ENCODE data around the gene NPAS2. TPM values are rescaled to one million over a fixed set of nuclear protein-coding genes. Genes with fewer than 3 reads are reported as not detected.

NPAS2 gene
- polyA plus RNA-seq, 1 donor from 2014 or later, result 1.7 TPM

DNA sequence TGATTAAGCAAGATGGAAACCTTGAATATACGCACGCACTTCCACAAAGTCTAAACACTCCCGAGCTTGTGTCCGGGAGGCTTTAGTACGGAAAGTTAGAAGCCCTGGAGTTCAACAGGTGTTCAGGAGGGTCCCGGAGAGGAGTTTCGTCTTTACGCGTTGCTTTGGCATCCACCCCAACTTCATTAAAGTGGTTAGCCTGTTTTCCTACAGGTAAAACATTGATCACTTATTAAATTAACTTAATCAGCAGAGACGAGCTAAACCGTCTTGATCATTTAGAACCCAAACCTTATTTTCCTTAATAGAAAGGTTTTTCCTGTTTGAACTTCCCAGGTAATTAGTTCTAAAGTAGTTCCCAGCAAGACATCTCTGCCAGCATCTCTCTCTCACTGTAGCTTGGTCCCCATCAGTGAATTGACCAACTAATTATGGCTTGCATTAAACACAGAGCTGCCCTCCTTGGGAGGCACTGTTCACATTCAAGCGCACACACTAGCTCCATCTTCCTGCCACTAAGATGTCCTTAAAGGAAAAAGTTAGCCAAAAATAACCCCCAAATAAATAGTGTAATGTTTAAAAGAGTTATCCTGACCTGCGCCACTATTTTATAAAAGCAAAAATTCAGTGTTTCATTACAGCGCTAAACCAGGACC lies 1.4 kb downstream of the NPAS2 start:
- H3K36me3 Mint-ChIP-seq, result no peaks in the 10 kb centered on the region
- H3K4me3 Mint-ChIP-seq, result peak overlapping the region in 1 of 4 donors; percentile 18
- H3K4me1 Mint-ChIP-seq, result peaks cover 0 to 2% (median 2%) of the 10 kb centered on the region in 3 donors
- peaks cover 43% of the 10 kb centered on the region for H3K27me3 Mint-ChIP-seq
- peaks cover 0 to 5% (median 0%) of the 10 kb centered on the region in 3 donors for H3K9me3 Mint-ChIP-seq
- no peak overlapping the region for H3K27ac Mint-ChIP-seq

DNA sequence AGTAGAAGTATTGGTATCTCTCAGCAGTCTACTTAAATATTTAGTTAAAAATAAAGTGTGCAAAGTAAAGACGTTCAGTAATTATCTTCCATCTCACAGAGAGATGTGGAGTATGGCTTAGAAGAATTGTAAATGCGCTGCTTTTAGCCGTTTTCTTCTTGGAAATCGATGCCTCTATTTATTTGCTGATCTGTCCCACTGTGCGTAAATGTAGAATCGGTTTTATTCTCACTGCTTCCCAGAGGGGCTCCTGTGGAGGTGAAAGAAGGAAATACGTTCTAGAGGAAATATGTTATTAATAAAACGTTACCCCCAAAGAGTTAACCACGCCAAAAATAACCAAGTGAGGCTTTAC lies 1.9 kb downstream of the NPAS2 start:
- Mint-ChIP-seq H3K36me3 (no peaks in the 10 kb centered on the region), H3K4me3 (peak overlapping the region in 1 of 4 donors; percentile 18), H3K9me3 (peaks cover 0 to 5% (median 0%) of the 10 kb centered on the region in 3 donors), H3K27ac (no peak overlapping the region), H3K27me3 (peaks cover 41% of the 10 kb centered on the region), H3K4me1 (peaks cover 0 to 2% (median 2%) of the 10 kb centered on the region in 3 donors)

DNA sequence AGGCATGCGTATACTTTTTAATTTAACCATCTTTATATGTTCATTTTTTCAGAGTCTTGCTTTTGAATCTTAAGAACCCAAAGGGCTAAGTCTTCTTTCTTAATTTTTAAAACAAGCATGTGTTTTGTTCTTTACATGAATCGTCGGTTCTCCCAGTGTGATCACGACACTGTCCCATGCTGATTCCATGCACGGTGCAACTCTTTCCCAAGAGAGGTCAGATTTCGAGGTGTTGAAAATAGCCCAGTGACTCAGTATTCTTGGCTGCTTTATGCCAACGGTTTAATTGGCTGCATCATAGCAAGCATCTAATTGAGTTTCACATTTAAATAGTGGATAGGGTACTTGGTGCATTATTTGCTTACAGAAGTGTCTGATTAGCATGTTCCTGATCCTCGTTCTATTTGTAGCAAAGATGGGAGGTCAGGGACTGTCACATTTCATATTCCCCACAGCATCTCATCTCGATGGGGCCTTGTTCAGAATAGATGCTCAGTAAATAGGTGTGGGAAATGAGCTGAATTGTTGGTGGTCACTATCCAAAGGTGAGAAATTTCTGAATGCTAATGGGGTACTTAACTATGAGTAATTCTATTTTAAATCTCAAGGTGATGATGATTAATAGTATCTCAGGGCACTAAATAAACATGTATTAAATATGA lies 2.8 kb downstream of the NPAS2 start:
- Mint-ChIP-seq H3K4me3 (no peak overlapping the region), H3K27me3 (peaks cover 36% of the 10 kb centered on the region), H3K4me1 (peaks cover 0 to 2% (median 2%) of the 10 kb centered on the region in 3 donors)

DNA sequence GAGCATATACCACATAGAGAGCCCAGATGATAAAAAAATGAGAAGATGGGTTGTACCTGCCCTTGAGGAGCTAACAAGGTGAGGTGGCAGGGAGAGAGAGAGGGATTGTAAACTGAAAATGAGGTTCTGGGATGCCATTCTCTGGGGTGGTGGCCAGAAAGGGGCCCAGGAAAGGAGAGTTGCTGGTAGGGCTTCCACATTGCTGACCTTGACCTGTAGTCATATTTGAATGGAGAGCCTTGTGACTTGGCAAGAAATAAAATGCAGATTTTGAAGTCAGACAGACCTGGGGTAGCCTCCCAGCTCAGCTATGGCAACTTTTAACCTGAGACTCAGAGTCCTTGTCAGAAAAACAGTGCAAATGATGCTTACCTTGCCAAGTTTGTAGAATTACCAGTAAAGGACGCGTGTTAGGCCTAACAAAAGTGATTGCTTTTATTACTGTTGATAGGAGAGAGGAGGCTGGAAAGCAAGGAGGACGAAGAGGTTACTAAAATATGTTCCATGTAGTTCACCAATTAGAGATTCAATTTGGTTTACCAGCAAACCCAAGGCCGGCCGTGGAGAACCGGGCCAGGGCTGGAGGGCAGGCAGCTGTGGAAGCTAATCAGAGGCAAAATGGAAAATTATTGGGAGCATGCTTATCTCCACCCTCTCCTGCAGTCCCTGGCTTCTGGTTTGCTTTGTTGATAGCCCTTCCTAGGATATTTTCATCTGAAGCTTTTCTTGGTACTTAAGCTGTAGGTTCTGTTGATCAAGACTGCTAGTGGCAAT lies 3.9 kb downstream of the NPAS2 start:
- H3K27ac Mint-ChIP-seq, result no peak overlapping the region
- no peaks in the 10 kb centered on the region for H3K4me1 Mint-ChIP-seq
- no peaks in the 10 kb centered on the region for H3K36me3 Mint-ChIP-seq
- H3K4me3 Mint-ChIP-seq, result no peak overlapping the region
- peaks cover 28% of the 10 kb centered on the region for H3K27me3 Mint-ChIP-seq
- H3K9me3 Mint-ChIP-seq, result peaks cover 6 to 17% (median 15%) of the 10 kb centered on the region in 3 donors

More for the DNA sequence above, 2.8 kb downstream of the NPAS2 start:
- Mint-ChIP-seq H3K27ac (no peak overlapping the region), H3K36me3 (no peaks in the 10 kb centered on the region), H3K9me3 (peaks cover 0 to 7% (median 6%) of the 10 kb centered on the region in 3 donors)

DNA sequence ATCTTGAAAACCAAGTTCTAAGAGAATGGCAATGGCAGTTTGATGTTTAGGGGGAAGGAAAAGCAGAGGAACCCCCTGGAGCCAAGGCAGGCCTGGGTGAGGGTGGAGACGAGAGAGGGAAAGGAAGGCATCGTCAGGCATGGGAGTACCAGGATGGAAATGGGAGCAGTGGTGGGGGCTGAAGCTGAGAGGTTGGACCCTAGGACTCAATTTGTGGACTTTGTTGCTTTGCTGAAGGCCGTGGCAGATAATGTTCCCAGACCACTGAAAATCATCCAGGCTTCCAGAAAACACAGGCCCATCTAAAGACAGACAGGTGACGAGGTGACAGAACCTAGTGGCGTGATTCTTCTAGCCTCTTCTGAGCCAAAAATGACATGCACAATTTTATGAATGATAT lies 4.9 kb downstream of the NPAS2 start:
- peaks cover 23% of the 10 kb centered on the region for H3K27me3 Mint-ChIP-seq
- H3K9me3 Mint-ChIP-seq, result peaks cover 6 to 19% (median 19%) of the 10 kb centered on the region in 3 donors
- H3K36me3 Mint-ChIP-seq, result no peaks in the 10 kb centered on the region
- no peak overlapping the region for H3K27ac Mint-ChIP-seq
- H3K4me3 Mint-ChIP-seq, result no peak overlapping the region
- H3K4me1 Mint-ChIP-seq, result no peaks in the 10 kb centered on the region

DNA sequence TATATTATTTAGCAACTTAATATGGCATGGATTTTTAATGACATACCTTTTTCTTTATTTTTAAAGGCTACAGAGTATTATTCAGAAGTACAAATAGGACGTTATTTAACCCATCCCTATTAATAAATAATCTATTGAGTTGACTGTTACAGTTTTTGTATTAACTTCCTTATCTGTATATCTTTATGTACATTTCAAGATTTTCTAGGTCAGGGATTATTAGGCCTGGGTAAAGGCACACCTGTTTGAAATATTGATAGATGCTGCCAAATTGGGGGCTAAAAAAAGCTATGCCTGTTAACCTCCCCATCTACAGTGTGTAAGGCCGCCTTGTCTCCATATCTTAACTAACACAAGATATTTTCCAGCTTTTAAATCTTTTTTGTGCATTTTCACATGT lies 6.6 kb downstream of the NPAS2 start:
- Mint-ChIP-seq H3K27me3 (peaks cover 17% of the 10 kb centered on the region), H3K4me1 (no peaks in the 10 kb centered on the region), H3K9me3 (peaks cover 6 to 19% (median 16%) of the 10 kb centered on the region in 3 donors), H3K27ac (no peak overlapping the region), H3K4me3 (no peak overlapping the region), H3K36me3 (no peaks in the 10 kb centered on the region)

DNA sequence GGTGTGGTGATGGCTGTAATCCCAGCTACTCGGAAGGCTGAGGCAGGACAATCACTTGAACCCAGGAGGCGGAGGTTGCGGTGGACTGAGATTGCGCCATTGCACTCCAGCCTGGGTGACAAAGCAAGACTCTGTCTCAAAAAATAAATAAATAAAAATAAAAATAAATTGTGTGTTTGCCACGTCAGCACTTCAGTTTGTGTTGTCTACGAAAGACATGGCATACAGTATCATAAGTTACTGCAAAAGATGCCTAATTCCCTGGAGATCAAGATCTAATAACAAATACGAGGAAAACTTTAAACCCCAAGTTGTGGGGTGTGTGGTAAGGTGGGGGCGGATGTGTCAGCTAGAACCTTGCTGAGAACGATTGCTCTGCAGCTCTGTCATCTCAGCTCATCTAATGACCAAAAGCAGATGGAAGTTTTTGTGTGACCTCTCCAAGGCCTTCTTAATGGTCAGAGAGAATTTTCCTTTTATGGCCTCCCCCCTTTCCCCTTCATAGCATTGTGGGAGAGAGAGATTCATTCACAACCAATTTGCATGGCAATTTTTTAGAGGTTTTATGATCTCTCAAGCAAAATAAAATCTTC lies 11.3 kb downstream of the NPAS2 start:
- Mint-ChIP-seq H3K27ac (no peak overlapping the region), H3K36me3 (no peaks in the 10 kb centered on the region), H3K4me3 (no peak overlapping the region)

DNA sequence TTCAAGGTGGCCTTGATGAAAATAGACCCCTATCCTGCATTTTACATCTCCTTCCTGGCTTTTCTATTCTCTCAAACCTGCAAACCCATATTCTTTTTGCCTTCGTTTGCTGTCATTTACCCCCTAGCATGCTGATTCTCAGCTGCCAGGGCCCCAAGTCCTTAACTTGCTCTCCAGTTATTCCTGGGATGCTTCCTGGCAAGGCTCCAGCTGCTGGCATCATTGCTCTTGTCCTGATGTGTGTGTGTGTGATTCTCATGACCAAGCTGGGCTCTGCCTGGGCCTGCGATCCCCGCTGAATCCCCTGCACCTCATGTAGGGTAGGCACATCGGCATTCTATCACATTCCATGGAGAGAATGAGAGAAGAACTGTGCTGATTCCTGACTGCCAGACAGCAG lies 11.9 kb downstream of the NPAS2 start:
- Mint-ChIP-seq H3K9me3 (peaks cover 6 to 19% (median 14%) of the 10 kb centered on the region in 3 donors), H3K27ac (peak overlapping the region in 1 of 3 donors; percentile 73), H3K4me3 (no peak overlapping the region)

More for the DNA sequence above, 11.3 kb downstream of the NPAS2 start:
- Mint-ChIP-seq H3K27me3 (peaks cover 6% of the 10 kb centered on the region), H3K4me1 (peaks cover 0 to 1% (median 0%) of the 10 kb centered on the region in 3 donors), H3K9me3 (peaks cover 6 to 19% (median 14%) of the 10 kb centered on the region in 3 donors)

DNA sequence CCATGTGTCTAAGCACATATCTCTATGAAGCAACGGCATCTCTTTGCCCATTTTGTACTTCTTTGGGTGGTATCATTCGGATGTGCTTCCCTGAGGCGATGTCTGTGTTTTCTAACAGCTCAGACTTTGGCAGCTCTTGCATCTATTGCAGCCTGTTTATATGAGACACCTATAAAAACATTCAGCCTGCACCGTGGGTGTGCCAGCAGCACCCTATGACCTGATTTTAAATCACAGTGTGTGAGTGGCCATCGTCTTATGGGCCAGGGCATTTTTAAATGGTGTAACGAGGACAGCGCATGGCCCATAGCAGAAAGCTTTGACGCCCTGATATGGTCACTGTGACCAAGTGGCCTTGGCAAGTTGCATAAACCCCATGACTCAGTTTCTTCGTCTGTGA lies 12.9 kb downstream of the NPAS2 start:
- Mint-ChIP-seq H3K27ac (no peak overlapping the region), H3K4me3 (no peak overlapping the region), H3K27me3 (peaks cover 6% of the 10 kb centered on the region), H3K4me1 (peaks cover 0 to 1% (median 0%) of the 10 kb centered on the region in 3 donors), H3K9me3 (peaks cover 6 to 12% (median 10%) of the 10 kb centered on the region in 3 donors), H3K36me3 (no peaks in the 10 kb centered on the region)

More for the DNA sequence above, 11.9 kb downstream of the NPAS2 start:
- peaks cover 0 to 1% (median 0%) of the 10 kb centered on the region in 3 donors for H3K4me1 Mint-ChIP-seq
- H3K36me3 Mint-ChIP-seq, result no peaks in the 10 kb centered on the region
- peaks cover 6% of the 10 kb centered on the region for H3K27me3 Mint-ChIP-seq

DNA sequence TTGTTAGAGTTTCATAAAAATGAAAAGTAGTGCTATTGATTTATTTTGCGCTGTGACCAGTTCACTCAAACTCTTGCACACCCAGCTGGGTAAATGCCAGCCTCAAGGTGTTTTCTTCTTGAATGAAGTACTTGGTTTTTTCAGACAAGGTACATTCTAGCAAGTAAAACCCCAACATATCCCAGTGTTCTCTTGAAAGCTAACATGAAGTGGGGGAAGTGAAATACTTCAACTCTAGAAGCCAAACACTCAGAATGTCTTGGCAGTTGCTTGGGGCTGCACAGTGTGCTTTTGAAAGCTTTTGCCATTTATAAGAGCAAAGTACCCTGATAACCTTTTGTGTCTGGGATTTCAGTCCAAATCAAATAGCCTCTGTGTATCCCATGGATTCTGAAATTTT lies 13.4 kb downstream of the NPAS2 start:
- peaks cover 2 to 7% (median 5%) of the 10 kb centered on the region in 3 donors for H3K9me3 Mint-ChIP-seq
- H3K27me3 Mint-ChIP-seq, result peaks cover 6% of the 10 kb centered on the region
- no peak overlapping the region for H3K27ac Mint-ChIP-seq
- no peak overlapping the region for H3K4me3 Mint-ChIP-seq
- peaks cover 0 to 1% (median 0%) of the 10 kb centered on the region in 3 donors for H3K4me1 Mint-ChIP-seq
- H3K36me3 Mint-ChIP-seq, result no peaks in the 10 kb centered on the region

DNA sequence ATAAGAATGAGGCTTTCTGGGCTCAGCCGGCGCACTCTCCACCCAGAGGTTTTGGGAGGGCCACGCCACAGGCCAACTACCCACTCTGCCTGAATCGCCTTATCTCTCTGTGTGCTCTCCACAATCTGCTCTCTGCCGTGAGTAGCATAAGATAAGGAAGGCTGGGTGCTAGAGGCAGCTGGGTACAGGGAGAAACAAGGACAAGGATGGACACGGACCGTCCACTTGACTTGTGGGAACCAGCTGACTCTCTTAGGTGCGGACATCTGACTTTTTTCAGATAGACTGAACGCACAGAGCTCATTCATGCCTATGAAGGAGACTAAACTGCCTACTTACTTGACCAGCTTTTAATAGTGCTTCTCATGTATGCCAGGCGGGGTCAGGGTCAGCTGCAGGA lies 14.3 kb downstream of the NPAS2 start:
- Mint-ChIP-seq H3K4me1 (peaks cover 0 to 1% (median 0%) of the 10 kb centered on the region in 3 donors), H3K4me3 (no peak overlapping the region), H3K36me3 (no peaks in the 10 kb centered on the region)

DNA sequence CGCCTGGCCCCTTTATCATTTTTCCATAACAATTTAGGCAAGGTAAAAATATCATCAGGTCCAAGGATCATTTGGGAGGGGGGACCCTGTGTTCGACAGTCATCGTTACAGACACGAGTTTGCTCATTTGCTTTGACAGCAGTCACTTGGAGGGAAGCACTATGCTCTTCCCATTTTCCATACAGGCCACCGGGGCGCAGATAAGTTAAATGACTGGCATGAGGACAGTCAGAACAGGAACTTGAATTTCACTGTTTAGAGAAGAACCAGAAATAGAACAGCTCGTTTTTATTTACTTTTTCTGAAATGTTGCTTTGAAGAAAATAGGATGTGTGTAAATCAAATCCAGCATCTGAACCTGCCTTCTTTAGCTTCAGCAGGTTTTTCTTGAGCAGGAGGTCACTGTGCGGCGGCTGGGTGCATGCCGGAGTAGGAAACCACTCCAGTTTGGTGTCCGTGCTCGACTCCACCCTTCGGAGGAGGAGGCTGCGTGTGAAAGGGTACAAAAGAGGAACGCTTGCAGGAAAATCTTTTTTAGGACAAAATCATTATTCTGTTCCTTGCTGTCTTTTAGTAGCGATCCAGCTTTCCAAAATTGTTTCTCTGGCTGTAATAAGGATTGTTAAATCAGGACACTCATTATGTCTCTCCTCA lies 15.2 kb downstream of the NPAS2 start:
- Mint-ChIP-seq H3K4me3 (no peak overlapping the region), H3K4me1 (peaks cover 0 to 1% (median 0%) of the 10 kb centered on the region in 3 donors), H3K36me3 (no peaks in the 10 kb centered on the region), H3K27me3 (peaks cover 8% of the 10 kb centered on the region), H3K27ac (no peak overlapping the region), H3K9me3 (no peaks in the 10 kb centered on the region)

More for the DNA sequence above, 14.3 kb downstream of the NPAS2 start:
- Mint-ChIP-seq H3K9me3 (peaks cover 0 to 2% (median 0%) of the 10 kb centered on the region in 3 donors), H3K27me3 (peaks cover 8% of the 10 kb centered on the region), H3K27ac (no peak overlapping the region)

DNA sequence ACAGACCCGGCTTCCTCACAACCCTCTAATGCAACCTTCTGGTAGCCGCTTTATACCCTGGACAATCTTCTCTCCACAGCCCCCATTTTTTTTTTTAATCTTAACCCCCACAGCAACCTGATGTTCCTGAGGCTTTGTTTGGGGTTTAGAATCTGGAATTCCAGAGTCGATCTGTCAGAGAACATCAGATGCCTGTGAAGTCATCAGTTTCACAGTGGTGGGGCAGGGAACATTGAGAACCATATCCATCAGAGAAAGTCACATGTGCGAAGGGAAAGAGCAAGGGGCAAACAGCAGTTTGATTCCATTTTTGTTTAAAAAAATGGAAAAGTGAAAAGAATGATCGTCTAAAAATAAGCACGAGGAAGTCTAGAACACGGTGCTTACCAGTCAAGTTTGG lies 20.6 kb downstream of the NPAS2 start:
- H3K27ac Mint-ChIP-seq, result no peak overlapping the region
- H3K4me1 Mint-ChIP-seq, result no peaks in the 10 kb centered on the region
- no peaks in the 10 kb centered on the region for H3K9me3 Mint-ChIP-seq
- H3K4me3 Mint-ChIP-seq, result no peak overlapping the region
- no peaks in the 10 kb centered on the region for H3K36me3 Mint-ChIP-seq
- peaks cover 12% of the 10 kb centered on the region for H3K27me3 Mint-ChIP-seq

DNA sequence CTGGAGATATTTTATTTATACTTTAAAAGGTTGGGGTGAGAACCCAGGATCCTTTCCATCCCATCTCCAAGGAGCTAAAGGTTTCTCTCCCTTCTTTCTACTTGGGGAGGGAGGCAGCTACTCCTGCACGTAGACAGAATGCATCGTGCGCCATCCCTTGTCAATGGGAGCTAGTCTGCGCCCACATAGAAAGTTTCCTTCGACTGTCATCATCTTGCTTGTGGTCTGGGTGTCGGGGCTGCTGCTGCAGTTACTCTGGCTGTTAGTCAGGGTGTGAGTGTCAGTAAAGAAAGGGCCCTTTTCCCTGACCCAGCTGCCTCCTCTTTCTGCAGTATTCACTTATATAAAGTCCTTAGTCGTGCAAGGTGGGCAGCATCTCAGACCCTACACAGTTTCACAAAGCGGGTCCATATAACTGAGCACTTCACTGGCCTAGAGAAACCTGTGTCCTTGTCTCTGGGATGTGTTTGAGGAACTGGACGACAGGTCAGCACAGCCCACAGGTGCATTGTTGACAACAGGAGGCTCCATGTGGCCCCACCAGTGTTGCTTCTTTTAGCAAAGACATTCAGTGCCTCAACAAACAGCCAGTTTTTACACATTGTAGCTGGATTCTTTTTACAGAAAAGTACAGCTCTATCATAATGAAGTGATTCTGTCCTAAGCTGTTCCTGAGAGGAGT lies 22.4 kb downstream of the NPAS2 start:
- peaks cover 14% of the 10 kb centered on the region for H3K27me3 Mint-ChIP-seq
- H3K27ac Mint-ChIP-seq, result no peak overlapping the region
- H3K4me1 Mint-ChIP-seq, result no peaks in the 10 kb centered on the region
- no peaks in the 10 kb centered on the region for H3K9me3 Mint-ChIP-seq
- no peak overlapping the region for H3K4me3 Mint-ChIP-seq
- no peaks in the 10 kb centered on the region for H3K36me3 Mint-ChIP-seq
